HepG2 (cell line): ENCODE data around the gene NEDD4L. TPM values are rescaled to one million over a fixed set of nuclear protein-coding genes. Genes with fewer than 3 reads are reported as not detected.

Source experiments
- ATF6 ChIP-seq: sonication (generic); formaldehyde crosslinking; conservative IDR thresholded peaks from 2 replicates; pipeline ENCODE4 v1.4.0; 2020; ENCODE audit warnings: missing genetic modification reagents
- GATA4 ChIP-seq: sonication (generic); IDR thresholded peaks from 2 replicates; pipeline ENCODE4 v1.6.1; 2016; ENCODE audit warnings: antibody characterized with exemption, low read depth, borderline replicate concordance
- HMGXB4 ChIP-seq, 2 experiments: sonication (generic) in 1 of 2; formaldehyde crosslinking in 1 of 2; IDR thresholded peaks; 2 replicates each; pipeline versions ENCODE4 v1.4.0 to v1.6.1; 2018 to 2020; ENCODE audit warnings: missing genetic modification reagents in 2 of 2, borderline replicate concordance in 1 of 2, low read depth in 1 of 2, mild to moderate bottlenecking in 1 of 2, missing biosample characterization in 1 of 2
- HNRNPUL1 ChIP-seq: fragments of 200-400 bp; formaldehyde crosslinking; IDR thresholded peaks from 2 replicates; pipeline ENCODE4 v1.6.1; 2017; ENCODE audit warnings: low read depth, mild to moderate bottlenecking, low read length, moderate library complexity
- NCOA5 ChIP-seq: sonication (generic); formaldehyde crosslinking; IDR thresholded peaks from 2 replicates; pipeline ENCODE4 v1.4.0; 2020; ENCODE audit warnings: missing genetic modification reagents
- NFIC ChIP-seq: IDR thresholded peaks from 2 replicates; pipeline ENCODE4 v1.6.1; 2012; ENCODE audit warnings: mild to moderate bottlenecking, low read length, inconsistent platforms
- NR1H2 ChIP-seq: sonication (generic); formaldehyde crosslinking; IDR thresholded peaks from 2 replicates; pipeline ENCODE4 v1.8.1; 2022; ENCODE audit warnings: low read depth, missing genetic modification reagents, borderline replicate concordance
- PHF8 ChIP-seq: sonication (generic); formaldehyde crosslinking; IDR thresholded peaks from 2 replicates; pipeline ENCODE4 v1.5.0; 2020; ENCODE audit warnings: missing genetic modification reagents
- PTBP1 ChIP-seq: fragments of 200-400 bp; formaldehyde crosslinking; IDR thresholded peaks from 2 replicates; pipeline ENCODE4 v1.6.1; 2018; ENCODE audit warnings: low read length, low read depth; ENCODE audit not compliant: poor library complexity, severe bottlenecking
- TGIF2 ChIP-seq: IDR thresholded peaks from 2 replicates; pipeline ENCODE4 v1.6.1; 2016; ENCODE audit warnings: control low read depth, missing compliant biosample characterization
- ZBTB39 ChIP-seq: sonication (generic); formaldehyde crosslinking; IDR thresholded peaks from 2 replicates; pipeline ENCODE4 v1.5.0; 2020; ENCODE audit warnings: missing genetic modification reagents
- ZNF264 ChIP-seq: sonication (generic); formaldehyde crosslinking; IDR thresholded peaks from 2 replicates; pipeline ENCODE4 v1.4.0; 2020; ENCODE audit warnings: missing genetic modification reagents
- ZNF331 ChIP-seq: sonication (generic); formaldehyde crosslinking; IDR thresholded peaks from 2 replicates; pipeline ENCODE4 v1.4.0; 2020; ENCODE audit warnings: missing genetic modification reagents
- ZNF44 ChIP-seq: sonication (generic); formaldehyde crosslinking; IDR thresholded peaks from 2 replicates; pipeline ENCODE4 v1.5.1; 2020; ENCODE audit warnings: mild to moderate bottlenecking, missing genetic modification reagents
- ZNF543 ChIP-seq: sonication (generic); formaldehyde crosslinking; IDR thresholded peaks from 2 replicates; pipeline ENCODE4 v1.4.0; 2020; ENCODE audit warnings: mild to moderate bottlenecking, missing genetic modification reagents
- ZNF609 ChIP-seq: sonication (generic); formaldehyde crosslinking; IDR thresholded peaks from 2 replicates; pipeline ENCODE4 v1.4.0; 2020; ENCODE audit warnings: mild to moderate bottlenecking, missing genetic modification reagents, borderline replicate concordance
- polyA plus RNA-seq, 8 experiments: library from polyadenylated mRNA; depleted of rRNA in 3 of 8; stranded (reverse) in 7 of 8; unstranded in 1 of 8; fragments of >200 nt; fragmentation: Illumina TruSeq in 4 of 8; extraction: Trizol in 4 of 8; gene quantifications; 2 replicates each; pipeline versions ENCODE4 v1.2.1 to v1.2.3, GENCODE V29; 2011 to 2016; ENCODE audit warnings: low read depth in 4 of 8, missing spikeins in 1 of 8, mixed read lengths in 1 of 8; ENCODE audit not compliant: insufficient read depth in 1 of 8
- total RNA-seq, 5 experiments: library from RNA; depleted of rRNA; stranded (reverse); fragments of >200 nt; fragmentation: Illumina TruSeq; extraction: Trizol; gene quantifications; 2 replicates each; pipeline ENCODE4 v1.2.3, GENCODE V29; 2016; ENCODE audit warnings: low read depth in 1 of 5

The NEDD4L gene
- total and polyA plus RNA-seq, 2 of the 13 experiments (the other 11 are each of a cell fraction or from before 2014, with no cell fraction given): 168 to 390 TPM

- TF ChIP-seq ZNF609 (CRISPR knock-in tag) (peak; percentile 98), NCOA5 (CRISPR knock-in tag) (no peak), GATA4 (peak; percentile 100), NFIC (no peak), HNRNPUL1 (no peak), ZNF264 (CRISPR knock-in tag) (peak; percentile 94; the same call in 1 of the 2 replicates), HMGXB4 (CRISPR knock-in tag; IDR thresholded peaks at IDR 0.05; ENCODE audit: borderline replicate concordance in 1 of 2, low read depth in 1 of 2) (peak; percentile 49 to 58; a peak in 1 of 4 replicates), PHF8 (CRISPR knock-in tag) (peak; percentile 44; the same call in 1 of the 2 replicates), ZNF543 (CRISPR knock-in tag) (peak; percentile 96), ZNF331 (CRISPR knock-in tag) (no peak; the same call in 1 of the 2 replicates), ZNF44 (CRISPR knock-in tag) (peak; percentile 5; the same call in 1 of the 2 replicates), ATF6 (CRISPR knock-in tag) (peak; percentile 58; the same call in 1 of the 2 replicates), ZBTB39 (peak; percentile 95; the same call in 1 of the 2 replicates), TGIF2 (peak; percentile 77), NR1H2 (CRISPR knock-in tag) (peak; percentile 15; the same call in 1 of the 2 replicates), PTBP1 (no peak)
These were observed 369.9 kb downstream of the NEDD4L start (continued) for GRCh38 chr18:58413667-58414628.
